Activated B cell treated with CpG ODN at 0.5 μM for 24 hours (primary cell): Measurements from ENCODE around the gene MMEL1. TPM values are rescaled to one million over a fixed set of nuclear protein-coding genes. Genes with fewer than 3 reads are reported as not detected.

ENCODE experiments used
- ATAC-seq: fragments of 200-7000 bp; cut with Tn5 transposase; one replicate; pipeline ENCODE4 v1.10.0; 2021; ENCODE audit warnings: low read depth, mild to moderate bottlenecking, moderate library complexity
- CTCF ChIA-PET: fragments of 350-600 bp; sonication (Branson Sonifier 250); formaldehyde crosslinking; loops from one replicate; lab custom pipeline; 2021; ENCODE audit warnings: antibody characterized with exemption; lab: Charles Lee
- POLR2A ChIA-PET: fragments of 350-600 bp; sonication (Branson Sonifier 250); formaldehyde crosslinking; loops from one replicate; lab custom pipeline; 2021; ENCODE audit warnings: antibody characterized with exemption; lab: Charles Lee
- DNase-seq: peaks from one replicate; pipeline ENCODE4 v3.0.0; 2022
- H3K27ac Mint-ChIP-seq: one replicate; pipeline ENCODE4 v1.8.0; 2020; ENCODE audit warnings: mixed read lengths
- H3K27me3 Mint-ChIP-seq: one replicate; pipeline ENCODE4 v1.8.0; 2021; ENCODE audit warnings: mixed read lengths
- H3K36me3 Mint-ChIP-seq: one replicate; pipeline ENCODE4 v1.8.0; 2021; ENCODE audit warnings: low read depth, mixed read lengths
- H3K4me1 Mint-ChIP-seq: one replicate; pipeline ENCODE4 v1.8.0; 2021; ENCODE audit warnings: mixed read lengths
- H3K4me3 Mint-ChIP-seq: one replicate; pipeline ENCODE4 v1.8.0; 2020; ENCODE audit warnings: mild to moderate bottlenecking, mixed read lengths
- H3K9me3 Mint-ChIP-seq: one replicate; pipeline ENCODE4 v1.8.0; 2020; ENCODE audit warnings: mixed read lengths
- intact Hi-C: fragments of 100-400 bp; cut with micrococcal nuclease; formaldehyde crosslinking; loops from one replicate; pipeline ENCODE4 v1.15.1; 2024
- total RNA-seq: library from RNA; stranded (reverse); gene quantifications from 2 replicates; pipeline ENCODE4 v1.2.3, GENCODE V29; 2022
- TF ChIP-seq, protein P1 (sequence below): fragments of 200-600 bp; IDR thresholded peaks from one replicate; pipeline ENCODE4 v1.8.0; 2022; ENCODE audit warnings: antibody characterized with exemption, mild to moderate bottlenecking

Gene MMEL1
- total RNA-seq, 1 donor from 2014 or later, result not detected

DNA sequence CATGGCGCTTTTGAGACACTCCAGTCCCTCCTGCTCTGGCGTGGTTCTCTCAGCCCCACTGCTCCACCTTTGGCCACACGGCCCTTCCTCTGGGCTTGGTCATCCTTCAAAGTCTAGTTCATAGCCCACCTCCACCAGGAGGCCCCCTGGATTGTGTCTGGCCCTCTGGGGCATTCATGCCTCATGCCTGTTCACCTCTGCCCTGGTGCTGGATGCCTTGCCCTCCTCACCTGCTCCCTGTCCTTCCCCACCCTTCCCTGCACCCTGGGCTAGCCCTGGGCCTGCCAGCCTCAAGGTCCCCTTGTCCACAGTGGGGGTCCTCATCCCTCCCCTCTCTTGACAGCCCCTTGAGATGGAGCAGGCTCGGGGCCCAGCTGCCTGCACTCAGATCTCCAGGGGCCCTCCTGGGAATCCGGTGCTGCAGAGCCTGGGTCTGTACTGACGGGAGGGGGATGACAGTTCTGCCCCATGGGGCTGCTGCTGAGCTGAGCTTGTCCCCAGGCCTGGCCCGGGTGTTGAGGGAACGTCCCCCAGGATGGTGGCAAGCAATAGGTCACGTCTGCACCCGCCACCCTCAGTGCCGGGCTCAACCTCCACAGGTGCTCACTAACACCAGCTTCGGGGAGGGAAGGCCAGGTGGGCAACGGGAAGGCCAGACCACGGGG is 27.8 kb downstream of the MMEL1 start:
- intact Hi-C loops, result no loop called here
- POLR2A ChIA-PET, result no interaction called here
- Mint-ChIP-seq H3K4me1 (no peaks in the 10 kb centered on the region), H3K4me3 (no peak overlapping the region), H3K36me3 (no peaks in the 10 kb centered on the region), H3K9me3 (no peaks in the 10 kb centered on the region), H3K27me3 (peaks cover 11% of the 10 kb centered on the region), H3K27ac (no peak overlapping the region)
- ATAC-seq (no peak), DNase-seq (peak; percentile 13)
- CTCF ChIA-PET, result no interaction called here
- TF ChIP-seq, protein P1, sequence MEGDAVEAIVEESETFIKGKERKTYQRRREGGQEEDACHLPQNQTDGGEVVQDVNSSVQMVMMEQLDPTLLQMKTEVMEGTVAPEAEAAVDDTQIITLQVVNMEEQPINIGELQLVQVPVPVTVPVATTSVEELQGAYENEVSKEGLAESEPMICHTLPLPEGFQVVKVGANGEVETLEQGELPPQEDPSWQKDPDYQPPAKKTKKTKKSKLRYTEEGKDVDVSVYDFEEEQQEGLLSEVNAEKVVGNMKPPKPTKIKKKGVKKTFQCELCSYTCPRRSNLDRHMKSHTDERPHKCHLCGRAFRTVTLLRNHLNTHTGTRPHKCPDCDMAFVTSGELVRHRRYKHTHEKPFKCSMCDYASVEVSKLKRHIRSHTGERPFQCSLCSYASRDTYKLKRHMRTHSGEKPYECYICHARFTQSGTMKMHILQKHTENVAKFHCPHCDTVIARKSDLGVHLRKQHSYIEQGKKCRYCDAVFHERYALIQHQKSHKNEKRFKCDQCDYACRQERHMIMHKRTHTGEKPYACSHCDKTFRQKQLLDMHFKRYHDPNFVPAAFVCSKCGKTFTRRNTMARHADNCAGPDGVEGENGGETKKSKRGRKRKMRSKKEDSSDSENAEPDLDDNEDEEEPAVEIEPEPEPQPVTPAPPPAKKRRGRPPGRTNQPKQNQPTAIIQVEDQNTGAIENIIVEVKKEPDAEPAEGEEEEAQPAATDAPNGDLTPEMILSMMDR, result no peak

DNA sequence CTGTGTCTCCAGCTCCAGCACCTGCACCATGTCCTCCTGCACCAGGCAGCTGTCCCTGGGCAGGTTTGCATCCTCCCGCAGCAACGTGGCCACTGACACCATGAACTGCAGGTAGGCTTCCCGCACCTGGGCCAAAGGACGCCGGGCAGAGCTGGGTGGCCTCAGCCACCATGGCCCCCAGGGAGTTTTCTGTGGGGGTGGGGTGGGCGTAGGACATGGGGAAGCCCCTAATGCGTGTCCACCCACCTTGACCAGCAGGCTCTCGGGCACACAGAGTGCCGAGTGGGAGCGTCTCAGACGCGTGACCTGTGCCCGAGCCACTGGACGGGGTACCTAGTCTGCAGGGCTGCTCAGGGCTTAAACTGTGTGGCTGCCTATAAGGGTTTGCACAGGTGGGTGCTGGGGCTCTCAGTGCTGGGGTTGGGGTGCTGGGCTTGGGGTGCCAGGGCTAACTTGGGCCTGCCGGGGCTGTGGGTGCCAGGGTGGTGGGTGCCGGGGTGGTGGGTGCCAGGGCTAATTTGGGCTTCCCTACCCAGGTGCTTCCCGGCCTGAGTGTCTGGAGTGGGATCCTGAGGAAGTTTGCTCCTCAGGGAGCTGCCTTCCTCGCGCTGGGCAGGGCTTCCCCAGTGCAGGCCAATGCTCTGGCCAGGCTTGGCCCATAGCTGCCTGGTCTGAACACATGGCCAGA is 28.5 kb downstream of the MMEL1 start:
- no peak for ATAC-seq
- Mint-ChIP-seq H3K27me3 (peaks cover 11% of the 10 kb centered on the region), H3K36me3 (no peaks in the 10 kb centered on the region), H3K4me1 (no peaks in the 10 kb centered on the region), H3K9me3 (no peaks in the 10 kb centered on the region), H3K27ac (no peak overlapping the region), H3K4me3 (no peak overlapping the region)
- TF ChIP-seq, protein P1, result no peak
- DNase-seq, result no peak
- ChIA-PET CTCF (no interaction called here), POLR2A (no interaction called here)
- intact Hi-C loops, result no loop called here

DNA sequence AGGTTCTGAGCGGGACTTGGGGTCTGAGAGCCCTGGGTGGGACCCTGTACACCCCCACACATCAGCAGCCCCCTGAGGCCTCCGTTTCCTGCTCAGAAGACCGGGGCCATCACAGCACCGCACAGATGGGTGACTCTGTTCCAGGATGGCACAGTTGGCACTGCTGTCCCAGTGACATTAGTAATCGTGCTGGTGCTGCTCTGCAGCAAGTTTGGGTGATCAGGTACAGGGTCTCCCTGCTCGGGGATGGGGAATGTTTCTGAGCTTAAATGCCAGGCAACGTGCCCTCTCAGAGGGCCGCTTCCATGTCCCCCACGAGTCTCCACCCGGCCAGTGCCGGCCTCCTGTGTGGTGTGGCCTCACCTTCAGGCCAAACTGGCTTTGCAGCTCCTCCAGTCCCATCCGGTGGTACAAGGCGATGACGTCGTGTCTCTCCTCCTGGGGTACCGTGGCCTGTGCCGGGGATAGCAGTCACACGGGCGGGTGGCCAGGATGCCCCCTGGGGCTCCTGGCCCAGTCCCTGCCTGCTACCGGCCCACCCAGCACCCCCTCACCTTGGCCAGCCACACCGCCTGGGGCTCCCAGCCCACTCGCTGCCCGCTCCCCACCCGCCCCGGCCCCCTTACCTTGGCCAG is 29.2 kb downstream of the MMEL1 start:
- TF ChIP-seq, protein P1, result no peak
- peaks cover 1% of the 10 kb centered on the region for H3K9me3 Mint-ChIP-seq
- ChIA-PET POLR2A (no interaction called here), CTCF (no interaction called here)
- H3K36me3 Mint-ChIP-seq, result no peaks in the 10 kb centered on the region
- ATAC-seq (no peak), DNase-seq (no peak)
- H3K4me1 Mint-ChIP-seq, result no peaks in the 10 kb centered on the region
- no peak overlapping the region for H3K4me3 Mint-ChIP-seq
- H3K27ac Mint-ChIP-seq, result no peak overlapping the region
- peaks cover 12% of the 10 kb centered on the region for H3K27me3 Mint-ChIP-seq
- intact Hi-C loops, result no loop called here

DNA sequence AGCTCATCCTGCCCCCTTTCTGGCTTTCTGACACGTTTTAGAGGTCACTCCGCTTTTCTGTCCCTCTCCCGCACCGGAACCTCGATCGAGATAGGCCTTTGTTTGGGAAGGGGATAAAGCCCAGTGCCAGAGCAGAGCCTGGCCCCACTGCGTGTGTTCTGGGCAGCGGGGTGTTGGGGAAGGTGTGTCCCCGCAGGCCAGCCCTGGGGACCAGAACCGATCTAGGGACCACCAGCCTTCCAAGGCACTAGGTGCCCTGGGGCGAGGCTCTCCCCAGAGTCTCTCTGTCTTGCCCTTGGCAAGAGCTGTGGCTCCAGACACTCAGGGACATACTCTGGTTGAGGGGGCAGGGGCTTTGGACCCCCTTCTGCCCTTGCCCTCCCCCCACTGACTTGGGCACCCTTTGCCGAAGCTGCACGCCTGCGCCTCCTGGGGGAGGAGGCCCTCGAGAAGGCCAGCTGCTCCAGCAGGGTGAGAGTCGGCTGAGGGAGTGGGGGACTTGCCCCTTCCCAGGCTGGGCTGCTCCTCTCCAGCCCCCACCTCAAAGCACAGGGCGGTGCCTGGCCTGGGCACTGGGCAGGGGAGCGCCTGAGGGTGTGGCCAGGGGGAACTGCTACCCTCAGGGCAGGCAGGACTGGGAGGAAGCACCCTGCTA is 29.8 kb downstream of the MMEL1 start:
- ATAC-seq (no peak), DNase-seq (peak; percentile 12)
- TF ChIP-seq, protein P1, result no peak
- intact Hi-C loops, result no loop called here
- H3K4me3 Mint-ChIP-seq, result no peak overlapping the region
- H3K27me3 Mint-ChIP-seq, result peaks cover 15% of the 10 kb centered on the region
- ChIA-PET CTCF (no interaction called here), POLR2A (no interaction called here)
- H3K9me3 Mint-ChIP-seq, result peaks cover 3% of the 10 kb centered on the region
- H3K27ac Mint-ChIP-seq, result no peak overlapping the region
- no peaks in the 10 kb centered on the region for H3K4me1 Mint-ChIP-seq
- H3K36me3 Mint-ChIP-seq, result no peaks in the 10 kb centered on the region
